WERI-Rb-1 (cell line): Measurements from ENCODE around the gene TAF4B.

Experiments used
- DNase-seq: peaks from one replicate; pipeline ENCODE4 v3.0.0-alpha.2; 2020
- H3K27ac ChIP-seq: fragments of 250-450 bp; sonication (Bioruptor Pico); 2 replicates; pipeline ENCODE4 v1.5.1; 2020; ENCODE audit warnings: mild to moderate bottlenecking, moderate library complexity
- H3K27me3 ChIP-seq: fragments of 250-450 bp; sonication (Bioruptor Pico); 2 replicates; pipeline ENCODE4 v1.5.1; 2021; ENCODE audit warnings: mild to moderate bottlenecking, low read depth, moderate library complexity; ENCODE audit not compliant: insufficient read depth, severe bottlenecking
- H3K36me3 ChIP-seq: fragments of 250-450 bp; sonication (Bioruptor Pico); 2 replicates; pipeline ENCODE4 v1.5.1; 2020; ENCODE audit warnings: mild to moderate bottlenecking, moderate library complexity
- H3K4me3 ChIP-seq: 2 replicates; pipeline ENCODE4 v1.5.1; 2011; ENCODE audit warnings: low read depth, mild to moderate bottlenecking, control low read depth, low read length
- H3K9me3 ChIP-seq: fragments of 250-450 bp; sonication (Bioruptor Pico); 2 replicates; pipeline ENCODE4 v1.5.1; 2021; ENCODE audit warnings: mild to moderate bottlenecking, moderate library complexity; ENCODE audit not compliant: severe bottlenecking
- TF ChIP-seq, protein P1 (sequence below): IDR thresholded peaks from 2 replicates; pipeline ENCODE4 v1.5.1; 2011; ENCODE audit warnings: low read depth, mild to moderate bottlenecking, control low read depth, inconsistent platforms, low read length

Gene TAF4B

GRCh38 chr18:26208977-26209376 lies 17.3 kb upstream of the TAF4B start:
- TF ChIP-seq, protein P1, sequence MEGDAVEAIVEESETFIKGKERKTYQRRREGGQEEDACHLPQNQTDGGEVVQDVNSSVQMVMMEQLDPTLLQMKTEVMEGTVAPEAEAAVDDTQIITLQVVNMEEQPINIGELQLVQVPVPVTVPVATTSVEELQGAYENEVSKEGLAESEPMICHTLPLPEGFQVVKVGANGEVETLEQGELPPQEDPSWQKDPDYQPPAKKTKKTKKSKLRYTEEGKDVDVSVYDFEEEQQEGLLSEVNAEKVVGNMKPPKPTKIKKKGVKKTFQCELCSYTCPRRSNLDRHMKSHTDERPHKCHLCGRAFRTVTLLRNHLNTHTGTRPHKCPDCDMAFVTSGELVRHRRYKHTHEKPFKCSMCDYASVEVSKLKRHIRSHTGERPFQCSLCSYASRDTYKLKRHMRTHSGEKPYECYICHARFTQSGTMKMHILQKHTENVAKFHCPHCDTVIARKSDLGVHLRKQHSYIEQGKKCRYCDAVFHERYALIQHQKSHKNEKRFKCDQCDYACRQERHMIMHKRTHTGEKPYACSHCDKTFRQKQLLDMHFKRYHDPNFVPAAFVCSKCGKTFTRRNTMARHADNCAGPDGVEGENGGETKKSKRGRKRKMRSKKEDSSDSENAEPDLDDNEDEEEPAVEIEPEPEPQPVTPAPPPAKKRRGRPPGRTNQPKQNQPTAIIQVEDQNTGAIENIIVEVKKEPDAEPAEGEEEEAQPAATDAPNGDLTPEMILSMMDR, result no peak

DNA sequence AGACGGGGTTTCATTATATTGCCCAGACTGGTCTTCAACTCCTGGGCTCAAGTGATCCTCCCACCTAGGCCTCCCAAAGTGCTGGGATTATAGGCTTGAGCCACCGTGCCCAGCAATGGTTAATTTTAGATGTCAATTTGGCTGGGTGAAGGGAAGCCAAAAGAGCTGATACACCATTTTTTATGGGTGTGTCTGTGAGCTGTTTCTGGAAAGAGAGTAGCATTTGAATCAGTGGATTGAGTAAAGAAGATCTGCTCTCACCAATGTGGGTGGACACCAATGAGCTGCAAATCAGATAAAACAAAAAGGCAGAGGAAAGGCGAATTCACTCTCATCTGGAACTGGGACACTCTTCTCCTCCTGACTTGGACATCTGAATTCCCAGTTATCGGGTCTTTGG lies 16.1 kb upstream of the TAF4B start:
- Histone ChIP-seq H3K36me3 (no peaks in the 10 kb centered on the region), H3K27me3 (no peaks in the 10 kb centered on the region), H3K4me3 (no peak overlapping the region), H3K27ac (no peak overlapping the region), H3K9me3 (no peaks in the 10 kb centered on the region)
- TF ChIP-seq, protein P1, result no peak
- DNase-seq, result no peak

More at GRCh38 chr18:26208977-26209376, 17.3 kb upstream of the TAF4B start:
- Histone ChIP-seq H3K4me3 (no peak overlapping the region), H3K27me3 (no peaks in the 10 kb centered on the region), H3K9me3 (no peaks in the 10 kb centered on the region), H3K36me3 (no peaks in the 10 kb centered on the region), H3K27ac (no peak overlapping the region)
- DNase-seq, result no peak

DNA sequence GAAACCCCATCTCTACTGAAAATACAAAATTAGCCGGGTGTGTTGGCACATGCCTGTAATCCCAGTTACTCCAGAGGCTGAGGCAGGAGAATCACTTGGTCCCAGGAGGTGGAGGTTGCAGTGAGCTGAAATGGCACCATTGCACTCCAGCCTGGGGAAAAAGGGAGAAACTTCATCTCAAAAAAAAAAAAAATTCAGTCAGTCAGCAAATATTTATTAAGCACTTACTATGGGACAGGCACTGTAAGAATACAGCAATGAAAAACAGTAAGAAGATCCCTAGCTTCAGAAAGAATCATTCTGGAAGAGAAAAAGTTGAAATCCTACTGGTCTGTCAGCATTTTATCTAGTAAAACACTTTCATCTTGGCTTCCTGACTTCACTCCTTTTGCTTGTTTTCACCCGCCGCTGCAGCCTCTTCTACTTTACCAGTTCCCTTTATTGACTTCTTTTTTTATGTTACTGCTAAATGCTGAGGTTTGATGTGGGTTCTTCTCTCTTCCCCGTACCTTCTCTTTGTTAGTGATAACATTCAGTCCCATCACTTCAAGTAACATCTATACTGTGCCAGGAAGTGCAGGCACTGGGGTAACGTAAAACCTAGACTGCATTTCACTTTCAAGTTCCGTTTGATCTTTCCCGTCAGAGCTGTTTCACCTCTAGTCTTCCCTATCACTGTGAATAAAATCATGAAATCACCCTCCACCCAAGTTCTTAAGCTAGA lies 10.8 kb upstream of the TAF4B start:
- Histone ChIP-seq H3K36me3 (no peaks in the 10 kb centered on the region), H3K9me3 (no peaks in the 10 kb centered on the region), H3K27ac (no peak overlapping the region), H3K27me3 (no peaks in the 10 kb centered on the region), H3K4me3 (no peak overlapping the region)
- DNase-seq, result no peak
- TF ChIP-seq, protein P1, result no peak

GRCh38 chr18:26225022-26225693 lies 1.1 kb upstream of the TAF4B start:
- Histone ChIP-seq H3K9me3 (no peaks in the 10 kb centered on the region), H3K27ac (no peak overlapping the region), H3K27me3 (no peaks in the 10 kb centered on the region), H3K36me3 (no peaks in the 10 kb centered on the region), H3K4me3 (peak overlapping the region; percentile 80; the same call in 1 of the 2 replicates)
- no peak for DNase-seq
- TF ChIP-seq, protein P1, result no peak

DNA sequence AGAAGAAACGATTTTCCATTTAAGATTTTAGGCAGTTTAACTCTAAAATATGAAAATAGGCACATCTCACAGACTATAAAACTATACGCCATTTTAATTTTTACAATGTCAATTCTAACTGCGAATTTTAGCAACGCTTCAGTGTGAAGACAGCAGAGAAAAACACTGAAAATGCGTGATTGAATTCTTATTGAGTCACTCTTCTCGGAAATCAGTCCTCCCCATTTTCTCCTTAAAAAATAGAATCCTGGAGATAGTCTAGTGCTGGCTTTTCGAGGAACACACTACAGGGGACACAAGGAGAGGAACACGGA lies 373 bp upstream of the TAF4B start:
- no peaks in the 10 kb centered on the region for H3K27me3 ChIP-seq
- H3K4me3 ChIP-seq, result peak overlapping the region; percentile 80
- no peaks in the 10 kb centered on the region for H3K36me3 ChIP-seq
- TF ChIP-seq, protein P1, result no peak
- no peak for DNase-seq
- H3K27ac ChIP-seq, result no peak overlapping the region; the same call in 1 of the 2 replicates
- H3K9me3 ChIP-seq, result no peaks in the 10 kb centered on the region
